ENCODE measurements around the gene LRRC43.

GRCh38 chr12:122159882-122160281 is 23.0 kb upstream of the LRRC43 start:
- TF ChIP-seq, protein P1, sequence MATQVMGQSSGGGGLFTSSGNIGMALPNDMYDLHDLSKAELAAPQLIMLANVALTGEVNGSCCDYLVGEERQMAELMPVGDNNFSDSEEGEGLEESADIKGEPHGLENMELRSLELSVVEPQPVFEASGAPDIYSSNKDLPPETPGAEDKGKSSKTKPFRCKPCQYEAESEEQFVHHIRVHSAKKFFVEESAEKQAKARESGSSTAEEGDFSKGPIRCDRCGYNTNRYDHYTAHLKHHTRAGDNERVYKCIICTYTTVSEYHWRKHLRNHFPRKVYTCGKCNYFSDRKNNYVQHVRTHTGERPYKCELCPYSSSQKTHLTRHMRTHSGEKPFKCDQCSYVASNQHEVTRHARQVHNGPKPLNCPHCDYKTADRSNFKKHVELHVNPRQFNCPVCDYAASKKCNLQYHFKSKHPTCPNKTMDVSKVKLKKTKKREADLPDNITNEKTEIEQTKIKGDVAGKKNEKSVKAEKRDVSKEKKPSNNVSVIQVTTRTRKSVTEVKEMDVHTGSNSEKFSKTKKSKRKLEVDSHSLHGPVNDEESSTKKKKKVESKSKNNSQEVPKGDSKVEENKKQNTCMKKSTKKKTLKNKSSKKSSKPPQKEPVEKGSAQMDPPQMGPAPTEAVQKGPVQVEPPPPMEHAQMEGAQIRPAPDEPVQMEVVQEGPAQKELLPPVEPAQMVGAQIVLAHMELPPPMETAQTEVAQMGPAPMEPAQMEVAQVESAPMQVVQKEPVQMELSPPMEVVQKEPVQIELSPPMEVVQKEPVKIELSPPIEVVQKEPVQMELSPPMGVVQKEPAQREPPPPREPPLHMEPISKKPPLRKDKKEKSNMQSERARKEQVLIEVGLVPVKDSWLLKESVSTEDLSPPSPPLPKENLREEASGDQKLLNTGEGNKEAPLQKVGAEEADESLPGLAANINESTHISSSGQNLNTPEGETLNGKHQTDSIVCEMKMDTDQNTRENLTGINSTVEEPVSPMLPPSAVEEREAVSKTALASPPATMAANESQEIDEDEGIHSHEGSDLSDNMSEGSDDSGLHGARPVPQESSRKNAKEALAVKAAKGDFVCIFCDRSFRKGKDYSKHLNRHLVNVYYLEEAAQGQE (IDR thresholded peaks at IDR 0.05; ENCODE audit: borderline replicate concordance): no peak
- TF ChIP-seq, protein P2, sequence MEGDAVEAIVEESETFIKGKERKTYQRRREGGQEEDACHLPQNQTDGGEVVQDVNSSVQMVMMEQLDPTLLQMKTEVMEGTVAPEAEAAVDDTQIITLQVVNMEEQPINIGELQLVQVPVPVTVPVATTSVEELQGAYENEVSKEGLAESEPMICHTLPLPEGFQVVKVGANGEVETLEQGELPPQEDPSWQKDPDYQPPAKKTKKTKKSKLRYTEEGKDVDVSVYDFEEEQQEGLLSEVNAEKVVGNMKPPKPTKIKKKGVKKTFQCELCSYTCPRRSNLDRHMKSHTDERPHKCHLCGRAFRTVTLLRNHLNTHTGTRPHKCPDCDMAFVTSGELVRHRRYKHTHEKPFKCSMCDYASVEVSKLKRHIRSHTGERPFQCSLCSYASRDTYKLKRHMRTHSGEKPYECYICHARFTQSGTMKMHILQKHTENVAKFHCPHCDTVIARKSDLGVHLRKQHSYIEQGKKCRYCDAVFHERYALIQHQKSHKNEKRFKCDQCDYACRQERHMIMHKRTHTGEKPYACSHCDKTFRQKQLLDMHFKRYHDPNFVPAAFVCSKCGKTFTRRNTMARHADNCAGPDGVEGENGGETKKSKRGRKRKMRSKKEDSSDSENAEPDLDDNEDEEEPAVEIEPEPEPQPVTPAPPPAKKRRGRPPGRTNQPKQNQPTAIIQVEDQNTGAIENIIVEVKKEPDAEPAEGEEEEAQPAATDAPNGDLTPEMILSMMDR (IDR thresholded peaks at IDR 0.05; ENCODE audit: poor library complexity, severe bottlenecking): no peak
- TF ChIP-seq EP300 (conservative IDR thresholded peaks at IDR 0.05; ENCODE audit: poor library complexity, severe bottlenecking): no peak

All from neural cell (in vitro differentiated cells).